ENCODE results near the gene FAM184B.

The FAM184B gene

GRCh38 chr4:17812125-17812524 lies 30.7 kb upstream of the FAM184B start:
- TF ChIP-seq ZNF513 (tag by site-specific recombination; IDR thresholded peaks at IDR 0.05): peak; percentile 79
- TF ChIP-seq ZNF626 (tag by site-specific recombination; IDR thresholded peaks at IDR 0.05): no peak
- no peak for TF ChIP-seq SP3 (tag by site-specific recombination; IDR thresholded peaks at IDR 0.05)
- no peak for TF ChIP-seq ZNF202 (tag by site-specific recombination; IDR thresholded peaks at IDR 0.05; ENCODE audit: borderline replicate concordance)
- TF ChIP-seq ZNF146 (tag by site-specific recombination; IDR thresholded peaks at IDR 0.05): no peak
- TF ChIP-seq ZNF335 (tag by site-specific recombination; conservative IDR thresholded peaks at IDR 0.05): no peak
- no peak for TF ChIP-seq ZNF555 (tag by site-specific recombination; conservative IDR thresholded peaks at IDR 0.05)
- POLR2A ChIA-PET: no interaction called here
- Histone ChIP-seq H3K4me1 (ENCODE audit: control insufficient read depth, insufficient read depth, low read length) (no peaks in the 10 kb centered on the region), H3K27ac (ENCODE audit: extremely low read depth, low read depth, low read length) (no peak overlapping the region), H3K9me3 (ENCODE audit: control insufficient read depth, insufficient read depth, low read depth, low read length) (no peaks in the 10 kb centered on the region), H3K4me3 (ENCODE audit: low read depth, low read length) (peak overlapping the region; percentile 91), H3K36me3 (ENCODE audit: control insufficient read depth in 2 of 2, insufficient read depth in 1 of 2, low read length in 2 of 2) (peaks cover 9 to 48% of the 10 kb centered on the region in 2 experiments; a peak in 2 of 3 replicates)
- CTCF ChIA-PET: interaction anchor here (0.6 kb wide), 1 partner anchor 208 kb away, joined by 3 read pairs; no protein-coding TSS in a partner anchor

- Histone ChIP-seq H3K36me3 (ENCODE audit: control insufficient read depth in 2 of 2, insufficient read depth in 1 of 2, low read length in 2 of 2) (peaks cover 9 to 42% of the 10 kb centered on the region in 2 experiments; a peak in 2 of 3 replicates), H3K4me1 (ENCODE audit: control insufficient read depth, insufficient read depth, low read length) (no peaks in the 10 kb centered on the region), H3K9me3 (ENCODE audit: control insufficient read depth, insufficient read depth, low read depth, low read length) (no peaks in the 10 kb centered on the region), H3K27ac (ENCODE audit: extremely low read depth, low read depth, low read length) (peak overlapping the region; percentile 65), H3K4me3 (ENCODE audit: low read depth, low read length) (peak overlapping the region; percentile 91)
- CTCF ChIA-PET: no interaction called here
- POLR2A ChIA-PET: interaction anchor here (0.6 to 1.4 kb wide), 5 partner anchors 10 to 234 kb away, joined by 3 to 6 read pairs (median 4); partner anchors contain the start of genes LAP3 and MED28
- TF ChIP-seq ZNF677 (tag by site-specific recombination; IDR thresholded peaks at IDR 0.05) (no peak), ZSCAN23 (tag by site-specific recombination; IDR thresholded peaks at IDR 0.05) (no peak), SALL2 (tag by site-specific recombination; IDR thresholded peaks at IDR 0.05; ENCODE audit: borderline replicate concordance) (no peak), ZNF843 (tag by site-specific recombination; IDR thresholded peaks at IDR 0.05) (no peak), ZBTB17 (tag by site-specific recombination; IDR thresholded peaks at IDR 0.05) (no peak), KLF8 (tag by site-specific recombination; IDR thresholded peaks at IDR 0.05) (peak; percentile 16; the same call in 1 of the 2 replicates), ZNF394 (tag by site-specific recombination; IDR thresholded peaks at IDR 0.05; ENCODE audit: borderline replicate concordance) (no peak), ZSCAN30 (tag by site-specific recombination; IDR thresholded peaks at IDR 0.05) (no peak), KLF1 (tag by site-specific recombination; IDR thresholded peaks at IDR 0.05) (no peak), ZNF776 (tag by site-specific recombination; IDR thresholded peaks at IDR 0.05; ENCODE audit: borderline replicate concordance) (no peak), PBX3 (CRISPR knock-in tag; IDR thresholded peaks at IDR 0.05) (peak; percentile 38; the same call in 1 of the 2 replicates), ZNF645 (tag by site-specific recombination; IDR thresholded peaks at IDR 0.05) (no peak), HOXC10 (CRISPR knock-in tag; IDR thresholded peaks at IDR 0.05) (no peak), KLF10 (tag by site-specific recombination; IDR thresholded peaks at IDR 0.05) (no peak), ZNF544 (tag by site-specific recombination; IDR thresholded peaks at IDR 0.05) (no peak), OVOL3 (tag by site-specific recombination; IDR thresholded peaks at IDR 0.05) (no peak), IKZF3 (tag by site-specific recombination; IDR thresholded peaks at IDR 0.05) (0 out of 2 replicates have a peak, but pooled peaks have one; percentile 28), ZFP69B (tag by site-specific recombination; IDR thresholded peaks at IDR 0.05) (0 out of 2 replicates have a peak, but pooled peaks have one; percentile 6), ZNF24 (tag by site-specific recombination; IDR thresholded peaks at IDR 0.05) (no peak), ZNF148 (tag by site-specific recombination; IDR thresholded peaks at IDR 0.05; ENCODE audit: borderline replicate concordance) (no peak), ZBTB44 (tag by site-specific recombination; IDR thresholded peaks at IDR 0.05) (no peak)
Measured at GRCh38 chr4:17811078-17811603, 29.7 kb upstream of the FAM184B start.
